Fibroblast of lung (primary cell): ENCODE data around the gene TMEM187.

ENCODE experiments used
- EZH2 ChIP-seq: IDR thresholded peaks from 2 replicates; pipeline ENCODE4 v1.5.1; 2012; ENCODE audit warnings: low read length, control low read depth, mild to moderate bottlenecking; ENCODE audit errors: missing control alignments
- TF ChIP-seq, protein P1 (sequence below), 2 donors: IDR thresholded peaks in 1 of 2; conservative IDR thresholded peaks in 1 of 2; 1 replicate in 1 of 2; 2 replicates in 1 of 2; pipeline ENCODE4 v1.5.1; 2011 to 2012; ENCODE audit warnings: low read length in 2 of 2, control low read depth in 1 of 2, inconsistent platforms in 1 of 2, low read depth in 1 of 2, mild to moderate bottlenecking in 1 of 2

DNA sequence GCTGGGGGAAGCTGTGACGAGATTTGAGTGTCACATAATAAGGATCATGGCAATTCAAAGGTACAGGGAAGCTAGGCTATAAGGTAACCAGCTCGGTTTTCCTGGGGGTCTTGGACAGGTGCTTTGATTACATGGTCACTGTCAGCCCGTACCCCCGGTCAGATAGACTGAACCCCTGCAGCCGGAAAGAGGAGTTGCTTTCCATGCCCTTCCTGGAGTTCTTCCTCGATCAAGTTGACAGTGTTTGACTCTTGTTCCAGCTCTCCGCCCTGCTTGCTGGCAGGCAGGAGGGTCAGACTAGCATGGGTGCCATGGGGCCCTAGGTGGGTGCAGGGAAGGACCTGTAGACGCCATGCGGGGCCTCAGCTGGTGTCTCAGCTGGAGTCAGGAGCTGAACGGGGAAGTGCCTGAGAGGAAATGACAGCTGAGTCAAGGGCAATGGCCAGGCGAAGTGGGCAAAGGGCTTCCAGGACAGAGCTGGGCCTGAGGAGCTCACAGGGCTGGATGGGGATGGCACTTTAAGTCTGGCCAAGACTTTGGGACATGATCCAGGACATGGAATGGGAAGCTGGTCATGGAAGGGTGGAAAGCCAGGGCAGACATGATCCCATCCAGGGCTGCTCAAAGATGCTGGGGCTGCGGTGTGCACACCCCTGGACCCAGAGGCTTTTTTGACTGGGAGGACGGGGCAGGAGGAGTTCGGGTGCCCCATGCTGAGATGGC lies 1.6 kb downstream of the TMEM187 start:
- TF ChIP-seq, protein P1, sequence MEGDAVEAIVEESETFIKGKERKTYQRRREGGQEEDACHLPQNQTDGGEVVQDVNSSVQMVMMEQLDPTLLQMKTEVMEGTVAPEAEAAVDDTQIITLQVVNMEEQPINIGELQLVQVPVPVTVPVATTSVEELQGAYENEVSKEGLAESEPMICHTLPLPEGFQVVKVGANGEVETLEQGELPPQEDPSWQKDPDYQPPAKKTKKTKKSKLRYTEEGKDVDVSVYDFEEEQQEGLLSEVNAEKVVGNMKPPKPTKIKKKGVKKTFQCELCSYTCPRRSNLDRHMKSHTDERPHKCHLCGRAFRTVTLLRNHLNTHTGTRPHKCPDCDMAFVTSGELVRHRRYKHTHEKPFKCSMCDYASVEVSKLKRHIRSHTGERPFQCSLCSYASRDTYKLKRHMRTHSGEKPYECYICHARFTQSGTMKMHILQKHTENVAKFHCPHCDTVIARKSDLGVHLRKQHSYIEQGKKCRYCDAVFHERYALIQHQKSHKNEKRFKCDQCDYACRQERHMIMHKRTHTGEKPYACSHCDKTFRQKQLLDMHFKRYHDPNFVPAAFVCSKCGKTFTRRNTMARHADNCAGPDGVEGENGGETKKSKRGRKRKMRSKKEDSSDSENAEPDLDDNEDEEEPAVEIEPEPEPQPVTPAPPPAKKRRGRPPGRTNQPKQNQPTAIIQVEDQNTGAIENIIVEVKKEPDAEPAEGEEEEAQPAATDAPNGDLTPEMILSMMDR (conservative IDR thresholded peaks at IDR 0.05 in 1 of 2, IDR thresholded peaks at IDR 0.05 in 1 of 2; ENCODE audit: low read depth in 1 of 2, low read length in 2 of 2) = no peak
- no peak for TF ChIP-seq EZH2
